ENCODE results near the gene LIMS2.

DNA sequence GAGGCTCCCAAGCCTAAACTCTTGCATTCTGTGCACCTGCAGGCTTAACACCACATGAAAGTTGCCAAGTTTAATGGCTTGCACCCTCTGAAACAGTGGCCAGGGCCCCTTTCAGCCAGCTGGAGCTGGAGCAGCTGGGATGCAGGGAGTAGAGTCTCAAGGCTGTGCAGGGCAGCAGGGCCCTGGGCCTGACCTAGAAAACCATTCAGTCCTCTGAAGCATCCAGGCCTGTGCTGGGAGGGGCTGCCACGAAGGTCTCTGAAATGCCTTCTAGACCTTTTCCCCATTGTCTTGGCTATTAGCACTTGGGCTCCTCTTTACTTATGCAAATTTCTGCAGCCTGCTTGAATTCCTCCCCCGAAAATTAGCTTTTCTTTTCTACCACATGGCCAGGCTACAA, 15.4 kb upstream of the LIMS2 start:
- TF ChIP-seq, protein P1, sequence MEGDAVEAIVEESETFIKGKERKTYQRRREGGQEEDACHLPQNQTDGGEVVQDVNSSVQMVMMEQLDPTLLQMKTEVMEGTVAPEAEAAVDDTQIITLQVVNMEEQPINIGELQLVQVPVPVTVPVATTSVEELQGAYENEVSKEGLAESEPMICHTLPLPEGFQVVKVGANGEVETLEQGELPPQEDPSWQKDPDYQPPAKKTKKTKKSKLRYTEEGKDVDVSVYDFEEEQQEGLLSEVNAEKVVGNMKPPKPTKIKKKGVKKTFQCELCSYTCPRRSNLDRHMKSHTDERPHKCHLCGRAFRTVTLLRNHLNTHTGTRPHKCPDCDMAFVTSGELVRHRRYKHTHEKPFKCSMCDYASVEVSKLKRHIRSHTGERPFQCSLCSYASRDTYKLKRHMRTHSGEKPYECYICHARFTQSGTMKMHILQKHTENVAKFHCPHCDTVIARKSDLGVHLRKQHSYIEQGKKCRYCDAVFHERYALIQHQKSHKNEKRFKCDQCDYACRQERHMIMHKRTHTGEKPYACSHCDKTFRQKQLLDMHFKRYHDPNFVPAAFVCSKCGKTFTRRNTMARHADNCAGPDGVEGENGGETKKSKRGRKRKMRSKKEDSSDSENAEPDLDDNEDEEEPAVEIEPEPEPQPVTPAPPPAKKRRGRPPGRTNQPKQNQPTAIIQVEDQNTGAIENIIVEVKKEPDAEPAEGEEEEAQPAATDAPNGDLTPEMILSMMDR (IDR thresholded peaks at IDR 0.05; ENCODE audit: insufficient read depth, low read length, poor library complexity, severe bottlenecking), result no peak
- TF ChIP-seq EZH2phosphoT487 (conservative IDR thresholded peaks at IDR 0.05; ENCODE audit: low read length), result no peak
